Uterus (tissue), 2 donors: ENCODE results near the gene PIGO.

Experiments used
- CTCF ChIP-seq, 4 experiments: fragments of 200-600 bp in 2 of 4; fragments of 450-650 bp in 2 of 4; sonication (generic) in 2 of 4; IDR thresholded peaks; one replicate each; pipeline ENCODE4 v1.5.1; 2016 to 2019; ENCODE audit warnings: antibody characterized with exemption in 4 of 4, mild to moderate bottlenecking in 2 of 4, moderate library complexity in 1 of 4
- POLR2A ChIP-seq, 2 donors: fragments of 450-650 bp; IDR thresholded peaks; one replicate each; pipeline ENCODE4 v1.6.1; 2016; ENCODE audit warnings: antibody characterized with exemption in 2 of 2, mild to moderate bottlenecking in 1 of 2, moderate library complexity in 1 of 2

- TF ChIP-seq CTCF (IDR thresholded peaks at IDR 0.05) (no peak), POLR2A (IDR thresholded peaks at IDR 0.05) (no peak)
Measured at GRCh38 chr9:35089434-35089833, 7.0 kb downstream of the PIGO start.
